Ishikawa (cell line): ENCODE results near the gene WSCD1.

Source experiments
- CEBPB ChIP-seq: IDR thresholded peaks from 2 replicates; pipeline ENCODE4 v1.6.1; 2012
- CREB1 ChIP-seq: IDR thresholded peaks from 2 replicates; pipeline ENCODE4 v1.6.1; 2012; ENCODE audit warnings: low read depth
- EGR1 ChIP-seq: IDR thresholded peaks from 2 replicates; pipeline ENCODE4 v1.6.1; 2012
- EP300 ChIP-seq: IDR thresholded peaks from 2 replicates; pipeline ENCODE4 v1.6.1; 2012; ENCODE audit warnings: borderline replicate concordance
- FOXM1 ChIP-seq: IDR thresholded peaks from 2 replicates; pipeline ENCODE4 v1.6.1; 2012; ENCODE audit warnings: low read depth, borderline replicate concordance
- NFIC ChIP-seq: IDR thresholded peaks from 2 replicates; pipeline ENCODE4 v1.6.1; 2012
- RAD21 ChIP-seq: IDR thresholded peaks from 2 replicates; pipeline ENCODE4 v1.6.1; 2012; ENCODE audit warnings: low read depth
- REST ChIP-seq: IDR thresholded peaks from 2 replicates; pipeline ENCODE4 v1.6.1; 2012; ENCODE audit warnings: low read depth, mild to moderate bottlenecking
- TAF1 ChIP-seq: IDR thresholded peaks from 2 replicates; pipeline ENCODE4 v1.6.1; 2012; ENCODE audit warnings: low read depth, mild to moderate bottlenecking
- TCF12 ChIP-seq: IDR thresholded peaks from 2 replicates; pipeline ENCODE4 v1.6.1; 2012; ENCODE audit warnings: low read depth
- TEAD4 ChIP-seq: IDR thresholded peaks from 2 replicates; pipeline ENCODE4 v1.6.1; 2012
- USF1 ChIP-seq: IDR thresholded peaks from 2 replicates; pipeline ENCODE4 v1.6.1; 2012
- YY1 ChIP-seq: IDR thresholded peaks from 2 replicates; pipeline ENCODE4 v1.6.1; 2012; ENCODE audit warnings: low read depth
- ZBTB7A ChIP-seq: IDR thresholded peaks from 2 replicates; pipeline ENCODE4 v1.6.1; 2012; ENCODE audit warnings: low read depth
- TF ChIP-seq, protein P1 (sequence below): IDR thresholded peaks from 2 replicates; pipeline ENCODE4 v1.6.1; 2012

The WSCD1 gene

GRCh38 chr17:6140188-6140587 is 70.0 kb downstream of the WSCD1 start:
- no peak for TF ChIP-seq TCF12
- TF ChIP-seq, protein P1, sequence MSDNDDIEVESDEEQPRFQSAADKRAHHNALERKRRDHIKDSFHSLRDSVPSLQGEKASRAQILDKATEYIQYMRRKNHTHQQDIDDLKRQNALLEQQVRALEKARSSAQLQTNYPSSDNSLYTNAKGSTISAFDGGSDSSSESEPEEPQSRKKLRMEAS = no peak

DNA sequence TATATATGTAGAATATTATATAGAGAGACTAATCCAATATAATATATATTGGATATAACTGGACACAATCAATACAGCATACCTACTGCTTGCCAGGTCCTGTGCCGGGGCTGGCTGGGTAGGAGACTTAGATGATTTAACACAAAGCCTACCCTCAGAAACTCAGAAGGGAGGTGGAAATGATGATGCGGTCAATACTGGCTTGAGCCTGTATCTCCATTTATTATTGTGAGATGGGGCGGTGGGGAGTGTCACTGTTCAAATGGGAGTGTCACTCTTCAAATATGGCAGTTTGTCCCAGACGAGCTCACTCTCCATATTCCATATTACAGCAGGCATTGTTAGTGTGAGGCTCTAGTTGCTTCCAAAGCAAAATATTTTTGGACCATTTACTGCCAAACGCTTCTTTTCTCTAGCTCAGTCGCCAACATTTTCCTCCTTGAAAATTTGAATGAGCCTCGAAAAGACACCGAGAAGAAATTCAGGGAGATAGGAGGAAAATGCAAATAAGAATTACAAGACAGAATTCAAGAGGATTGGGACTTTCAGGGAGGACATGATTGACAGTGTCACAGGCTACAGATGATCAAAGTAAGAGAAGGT is 70.7 kb downstream of the WSCD1 start:
- TF ChIP-seq RAD21 (no peak), TAF1 (no peak)

DNA sequence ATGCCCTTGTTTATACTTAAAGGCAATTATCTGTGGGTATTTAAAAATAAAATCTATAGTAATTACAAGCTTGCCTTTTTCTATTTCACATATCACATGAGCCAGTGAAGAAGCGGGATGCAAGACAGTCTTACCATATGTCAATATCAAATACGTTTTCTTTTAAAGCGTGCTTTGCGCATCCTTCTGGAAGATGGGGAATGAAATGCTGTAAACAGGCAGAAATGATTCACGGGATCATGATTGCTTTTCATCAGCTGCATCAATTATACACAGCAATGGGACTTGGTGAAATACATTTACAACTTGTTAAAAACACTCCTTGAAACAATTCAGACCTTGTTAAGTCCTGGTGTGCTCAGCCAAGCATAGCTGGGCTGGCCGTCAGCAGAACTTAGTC is 72.5 kb downstream of the WSCD1 start:
- TF ChIP-seq FOXM1 = no peak
- TF ChIP-seq, protein P1 = no peak
- TF ChIP-seq REST = no peak
- TF ChIP-seq TEAD4 = no peak
- no peak for TF ChIP-seq TAF1

DNA sequence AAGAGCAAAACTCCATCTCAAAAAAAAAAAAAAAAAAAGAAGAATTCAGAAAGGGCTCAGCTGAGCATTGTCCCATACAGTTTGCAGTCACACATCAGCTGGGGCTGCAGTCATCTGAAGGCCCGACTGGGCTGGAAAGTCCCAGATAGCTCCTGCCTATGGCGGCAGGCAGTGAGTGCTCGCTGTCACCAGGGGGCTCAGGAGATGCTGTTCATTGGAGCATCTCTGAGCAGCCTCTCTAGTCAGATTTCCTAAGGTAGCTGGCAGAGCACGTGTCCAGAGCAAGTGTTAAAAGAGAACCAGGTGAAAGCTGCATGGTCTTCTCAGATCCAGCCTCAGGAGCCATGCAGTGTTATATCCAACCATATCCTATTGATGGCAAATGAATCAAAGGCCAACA is 75.8 kb downstream of the WSCD1 start:
- no peak for TF ChIP-seq TEAD4
- no peak for TF ChIP-seq REST
- TF ChIP-seq TAF1 = no peak
- TF ChIP-seq TCF12 = no peak
- TF ChIP-seq USF1 = no peak
- no peak for TF ChIP-seq YY1
- TF ChIP-seq RAD21 = no peak
- no peak for TF ChIP-seq CEBPB
- no peak for TF ChIP-seq EP300
- no peak for TF ChIP-seq EGR1
- TF ChIP-seq ZBTB7A = no peak
- TF ChIP-seq NFIC = no peak
- no peak for TF ChIP-seq CREB1
- TF ChIP-seq, protein P1 = no peak
- no peak for TF ChIP-seq FOXM1

DNA sequence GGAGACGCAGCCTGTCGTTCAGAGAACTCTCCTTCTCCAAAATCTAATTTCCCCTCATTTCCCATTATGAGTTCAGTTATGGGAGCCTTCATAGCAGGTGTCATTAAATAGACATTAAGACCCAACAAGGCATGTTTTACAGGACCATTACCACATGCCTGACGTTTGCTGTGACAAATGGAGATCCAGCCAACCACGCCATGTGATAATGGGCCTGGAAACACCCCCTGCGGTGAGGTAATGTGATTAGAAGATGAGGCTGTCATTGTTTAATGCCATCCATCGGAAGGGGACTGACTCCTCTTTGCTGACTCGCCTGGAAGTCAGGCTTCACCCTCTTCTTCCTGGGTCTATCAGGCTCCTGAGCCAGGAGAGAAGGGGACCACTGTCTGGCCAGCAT is 76.9 kb downstream of the WSCD1 start:
- TF ChIP-seq RAD21 (no peak), CREB1 (no peak), YY1 (no peak), TEAD4 (no peak), REST (no peak), FOXM1 (no peak), NFIC (no peak), TAF1 (no peak), CEBPB (no peak), USF1 (no peak), TCF12 (no peak)
- TF ChIP-seq, protein P1 = no peak
